Subcutaneous adipose tissue (tissue), 4 donors: ENCODE measurements around the gene CHSY3. TPM values are rescaled to one million over a fixed set of nuclear protein-coding genes. Genes with fewer than 3 reads are reported as not detected.

Experiments
- CTCF ChIP-seq: fragments of 450-650 bp; IDR thresholded peaks from one replicate; pipeline ENCODE4 v1.5.1; 2016; ENCODE audit warnings: low read depth, mild to moderate bottlenecking, control low read depth, antibody characterized with exemption, moderate library complexity
- total RNA-seq, 4 donors: library from RNA; depleted of rRNA; stranded (reverse); fragments of >200 nt; gene quantifications; one replicate each; pipeline ENCODE4 v1.1.0, GENCODE V29; 2016

The CHSY3 gene
- total RNA-seq, 4 donors from 2014 or later: 3.7 to 6.8 (median 5.9) TPM

- TF ChIP-seq CTCF: no peak
These were observed 294.7 kb downstream of the CHSY3 start for GRCh38 chr5:130198927-130199326.

GRCh38 chr5:130206686-130207085, 302.4 kb downstream of the CHSY3 start:
- TF ChIP-seq CTCF: no peak

GRCh38 chr5:130213607-130214006, 309.3 kb downstream of the CHSY3 start:
- no peak for TF ChIP-seq CTCF

- TF ChIP-seq CTCF: no peak
These were observed 312.0 kb downstream of the CHSY3 start for GRCh38 chr5:130216286-130216685.

- no peak for TF ChIP-seq CTCF
These were observed 318.3 kb downstream of the CHSY3 start for GRCh38 chr5:130222573-130222972.

- TF ChIP-seq CTCF: no peak
These were observed 323.4 kb downstream of the CHSY3 start for GRCh38 chr5:130227699-130228098.

GRCh38 chr5:130231786-130232185, 327.5 kb downstream of the CHSY3 start:
- no peak for TF ChIP-seq CTCF
